K562 (cell line): ENCODE results near the gene PPIP5K2. TPM values are rescaled to one million over a fixed set of nuclear protein-coding genes. Genes with fewer than 3 reads are reported as not detected.

Experiments
- ATAC-seq: fragments of 200-7000 bp; cut with Tn5 transposase; 3 replicates; pipeline ENCODE4 v1.9.1; 2020; ENCODE audit warnings: moderate library complexity
- Bru-seq: library from RNA; stranded (reverse); fragments of 400-500 nt; gene quantifications from one replicate; lab custom pipeline; 2021; lab: Mats Ljungman, UMichigan
- BruChase-seq, 2 experiments: library from RNA; stranded (reverse); fragments of 400-500 nt; gene quantifications; one replicate each; lab custom pipeline; 2021; lab: Mats Ljungman, UMichigan
- BruUV-seq: library from RNA; stranded (reverse); fragments of 400-500 nt; replicated peaks from 2 replicates; lab custom pipeline; 2021; lab: Mats Ljungman, UMichigan
- CTCF ChIA-PET: fragments of 300-600 bp; formaldehyde crosslinking; extraction: SDS; loops from one replicate; lab custom pipeline; 2021; ENCODE audit warnings: low intra/inter-chr PET ratio; lab: Yijun Ruan, JAX
- POLR2A ChIA-PET: fragments of 300-600, 350-650 bp; sonication (Branson Sonifier 250); formaldehyde crosslinking; extraction: SDS; loops from one replicate; lab custom pipeline; 2021; ENCODE audit warnings: antibody characterized with exemption, inconsistent platforms; lab: Yijun Ruan, JAX
- DNase-seq, 4 experiments: peaks; one replicate each; pipeline versions ENCODE4 v3.0.0 to v3.0.0-alpha.2; 2011 to 2018; ENCODE audit warnings: low spot score in 3 of 4, mixed read lengths in 3 of 4; ENCODE audit errors: extremely low read depth in 1 of 4
- FAIRE-seq: peaks from 2 replicates; lab custom pipeline; 2011; peaks lifted over from hg19 to GRCh38; lab: Jason Lieb, UNC
- H2AFZ ChIP-seq: 2 replicates; pipeline ENCODE4 v1.6.0; 2011; ENCODE audit warnings: low read depth, low read length, control low read depth, inconsistent platforms
- H3K27ac ChIP-seq: fragments of 200-600 bp; 3 replicates; pipeline ENCODE4 v1.8.0; 2011; ENCODE audit warnings: low read depth, mild to moderate bottlenecking, control low read depth, inconsistent platforms, low read length, moderate library complexity, mixed read lengths; ENCODE audit errors: extremely low read depth
- H3K27me3 ChIP-seq, 2 experiments: fragments of 300-600 bp in 1 of 2; 2 replicates in 1 of 2; 3 replicates in 1 of 2; pipeline versions ENCODE4 v1.6.0 to v1.8.0; 2011; ENCODE audit warnings: inconsistent platforms in 2 of 2, low read length in 2 of 2, mild to moderate bottlenecking in 1 of 2, mixed read lengths in 1 of 2, moderate library complexity in 1 of 2; ENCODE audit not compliant: control insufficient read depth in 2 of 2, insufficient read depth in 2 of 2
- H3K36me3 ChIP-seq: fragments of 300-600 bp; 3 replicates; pipeline ENCODE4 v1.8.0; 2011; ENCODE audit warnings: mild to moderate bottlenecking, low read length, inconsistent platforms; ENCODE audit not compliant: control insufficient read depth, insufficient read depth
- H3K4me1 ChIP-seq, 2 experiments: fragments of 200-600 bp in 1 of 2; replicated peaks in 1 of 2; 2 replicates in 1 of 2; 3 replicates in 1 of 2; pipeline versions ENCODE4 v1.5.1 to v1.8.0; 2011; ENCODE audit warnings: inconsistent platforms in 2 of 2, low read length in 2 of 2, mild to moderate bottlenecking in 1 of 2, mixed read lengths in 1 of 2, moderate library complexity in 1 of 2; ENCODE audit not compliant: control insufficient read depth in 2 of 2, insufficient read depth in 2 of 2
- H3K4me2 ChIP-seq: 2 replicates; pipeline ENCODE4 v1.6.1; 2011; ENCODE audit warnings: low read length, control low read depth, inconsistent platforms, mixed read lengths; ENCODE audit not compliant: insufficient read depth
- H3K4me3 ChIP-seq: fragments of 200-600 bp; sonication (generic), shearing (Covaris generic); 2 replicates; pipeline ENCODE4 v1.5.1; 2016; ENCODE audit warnings: control low read depth, inconsistent platforms
- H3K79me2 ChIP-seq: fragments of 200-600 bp; 3 replicates; pipeline ENCODE4 v1.8.0; 2011; ENCODE audit warnings: low read length, inconsistent platforms; ENCODE audit not compliant: control insufficient read depth, insufficient read depth
- H3K9ac ChIP-seq, 2 experiments: 2 replicates each; pipeline versions ENCODE4 v1.6.0 to v1.6.1; 2011; ENCODE audit warnings: low read depth in 2 of 2, low read length in 2 of 2, control low read depth in 1 of 2, inconsistent platforms in 1 of 2, mild to moderate bottlenecking in 1 of 2, mixed read lengths in 1 of 2; ENCODE audit not compliant: insufficient read depth in 1 of 2
- H3K9me1 ChIP-seq: one replicate; pipeline ENCODE4 v1.6.0; 2011; ENCODE audit warnings: inconsistent platforms, mild to moderate bottlenecking, low read length, moderate library complexity; ENCODE audit not compliant: control insufficient read depth, insufficient read depth
- H3K9me3 ChIP-seq: replicated peaks from 2 replicates; pipeline ENCODE4 v1.5.1; 2011; ENCODE audit warnings: low read depth, low read length, inconsistent platforms; ENCODE audit not compliant: control insufficient read depth, insufficient read depth
- H4K20me1 ChIP-seq: replicated peaks from 2 replicates; pipeline ENCODE4 v1.6.1; 2011; ENCODE audit warnings: low read length, inconsistent platforms, mixed read lengths; ENCODE audit not compliant: control insufficient read depth, insufficient read depth
- HNRNPLL ChIP-seq: fragments of 200-400 bp; formaldehyde crosslinking; IDR thresholded peaks from 2 replicates; pipeline ENCODE4 v1.6.1; 2017; ENCODE audit warnings: low read length, low read depth, mild to moderate bottlenecking; ENCODE audit not compliant: poor library complexity, severe bottlenecking
- RB1 ChIP-seq: fragments of 450-650 bp; IDR thresholded peaks from 2 replicates; pipeline ENCODE4 v1.6.1; 2017; ENCODE audit warnings: low read depth, mild to moderate bottlenecking
- SP2 ChIP-seq: IDR thresholded peaks from 2 replicates; pipeline ENCODE4 v1.6.1; 2011; ENCODE audit warnings: mild to moderate bottlenecking, low read depth, low read length, moderate library complexity; ENCODE audit not compliant: poor library complexity, severe bottlenecking; ENCODE audit errors: extremely low read depth
- ZNF507 ChIP-seq: conservative IDR thresholded peaks from 2 replicates; pipeline ENCODE4 v1.6.1; 2017; ENCODE audit warnings: missing genetic modification characterization, missing compliant biosample characterization
- ZNF780A ChIP-seq: fragments of 250-450 bp; sonication (Bioruptor Pico); IDR thresholded peaks from 2 replicates; pipeline ENCODE4 v1.5.0; 2021; ENCODE audit warnings: mild to moderate bottlenecking
- whole genome bisulfite sequencing: fragments of 100-300 bp; shearing (Covaris generic); methylation state at CpG from one replicate; pipeline ENCODE4 v1.1.6; 2016; ENCODE audit warnings: low coverage, mixed read lengths; ENCODE audit not compliant: insufficient coverage; ENCODE audit errors: missing lambda C conversion rate; 5-methylcytosine and 5-hydroxymethylcytosine counted together
- in situ Hi-C: fragments of 300-500 bp; cut with MboI; formaldehyde crosslinking; loops from 4 replicates; pipeline ENCODE4 v1.15.0; 2018; ENCODE audit warnings: inconsistent platforms, mixed read lengths
- intact Hi-C: fragments of 100-400 bp; cut with micrococcal nuclease; formaldehyde crosslinking; loops from 2 replicates; pipeline ENCODE4 v1.14.2; 2022
- long read RNA-seq, 3 experiments: library from polyadenylated mRNA in 2 of 3; library from RNA in 1 of 3; unstranded in 2 of 3; stranded (forward) in 1 of 3; transcript quantifications; one replicate each; pipeline ENCODE4 v2.0.0, GENCODE V29; 2019 to 2022
- polyA minus RNA-seq, 3 experiments: library from RNA; depleted of rRNA, polyadenylated mRNA; stranded (reverse); fragments of >200 nt; gene quantifications; 2 replicates each; pipeline ENCODE4 v1.2.3, GENCODE V29; 2011
- polyA plus RNA-seq, 8 experiments: library from polyadenylated mRNA; depleted of rRNA in 4 of 8; stranded (reverse) in 5 of 8; unstranded in 3 of 8; fragments of >200 nt; fragmentation: Nextera tagmentation in 2 of 8; fragmentation: Illumina TruSeq in 1 of 8; extraction: Ambion mirVana in 2 of 8; extraction: Trizol in 1 of 8; gene quantifications; 2 replicates each; pipeline versions ENCODE4 v1.2.1 to v1.2.3, GENCODE V29; 2011 to 2014; ENCODE audit warnings: inconsistent platforms in 1 of 8, missing spikeins in 1 of 8
- total RNA-seq, 7 experiments: library from RNA; depleted of rRNA in 6 of 7; stranded (reverse); fragments of >200 nt in 6 of 7; fragmentation: Illumina TruSeq in 2 of 7; extraction: Trizol in 2 of 7; gene quantifications; 2 replicates each; pipeline versions ENCODE4 v1.2.1 to v1.2.3, GENCODE V29; 2011 to 2021; ENCODE audit warnings: low replicate concordance in 1 of 7
- TF ChIP-seq, protein P1 (sequence below): sonication (generic); formaldehyde crosslinking; IDR thresholded peaks from 2 replicates; pipeline ENCODE4 v1.8.0; 2023; ENCODE audit warnings: mild to moderate bottlenecking, missing genetic modification reagents
- TF ChIP-seq, protein P2 (sequence below): fragments of 450-650 bp; conservative IDR thresholded peaks from 2 replicates; pipeline ENCODE4 v1.6.1; 2016; ENCODE audit warnings: missing genetic modification characterization, low read depth, mild to moderate bottlenecking, control low read depth, missing compliant biosample characterization
- TF ChIP-seq, protein P3 (sequence below), 2 experiments: fragments of 150-350 bp in 1 of 2; IDR thresholded peaks; 2 replicates each; pipeline ENCODE4 v1.6.1; 2012 to 2016; ENCODE audit warnings: low read depth in 2 of 2, low read length in 2 of 2, mild to moderate bottlenecking in 1 of 2, moderate library complexity in 1 of 2

The PPIP5K2 gene
- 42.4 and 184 TPM in 2 replicates for total RNA-seq (2011; cell fraction: chromatin; rRNA removed; ENCODE audit: low replicate concordance)
- 19.2 and 28.4 TPM in 2 replicates for total RNA-seq (2011; cell fraction: nucleolus; rRNA removed)
- total RNA-seq (2011; cell fraction: nucleoplasm; rRNA removed), result 39.8 and 51.8 TPM in 2 replicates
- total RNA-seq (2014; rRNA removed) (50.6 and 63.2 TPM in 2 replicates), total RNA-seq (2014; rRNA removed; fragmentation: Illumina TruSeq; extraction: Trizol) (150 and 177 TPM in 2 replicates), total RNA-seq (2015; rRNA removed; fragmentation: Illumina TruSeq; extraction: Trizol) (135 and 146 TPM in 2 replicates), total RNA-seq (2021) (116 and 134 TPM in 2 replicates), polyA plus RNA-seq (2011; rRNA removed) (90.2 and 107 TPM in 2 replicates), polyA plus RNA-seq (2014; fragmentation: Illumina TruSeq; extraction: Trizol) (80.9 and 99.1 TPM in 2 replicates), polyA plus RNA-seq (2014; fragmentation: Nextera tagmentation; extraction: Ambion mirVana) (10 to 100 TPM; 66.1 to 76.5 TPM), polyA plus RNA-seq (2014; rRNA removed) (39.4 and 42.7 TPM in 2 replicates), polyA minus RNA-seq (2011; rRNA and poly(A)+ RNA removed) (203 and 248 TPM in 2 replicates), Bru-seq, nascent RNA (percentile 88 among the genes with signal in this experiment), BruChase-seq, experiment 1, labeled RNA remaining after a 2-hour chase (percentile 89 among the genes with signal in this experiment), BruChase-seq, experiment 2, labeled RNA remaining after a 6-hour chase (percentile 88 among the genes with signal in this experiment)
- 16.2 and 34.8 TPM in 2 replicates for polyA plus RNA-seq (2011; cell fraction: cytosol; rRNA removed)
- 40.6 and 64.8 TPM in 2 replicates for polyA plus RNA-seq (2011; cell fraction: nucleus; rRNA removed)
- 50.5 and 69.4 TPM in 2 replicates for polyA plus RNA-seq (2012)
- polyA minus RNA-seq (2011; cell fraction: cytosol; rRNA and poly(A)+ RNA removed), result 63.3 and 63.7 TPM in 2 replicates
- 78.6 and 162 TPM in 2 replicates for polyA minus RNA-seq (2011; cell fraction: nucleus; rRNA and poly(A)+ RNA removed)
- long read RNA-seq, experiment 1, partial matches to known transcripts, result 31 of 152 reads
- long read RNA-seq, experiment 1, other reads (novel, unspliced or antisense), result 121 of 152 reads
- long read RNA-seq, experiment 2, partial matches to known transcripts, result 0 of 31 reads
- long read RNA-seq, experiment 2, other reads (novel, unspliced or antisense), result 31 of 31 reads
- long read RNA-seq, experiment 3, partial matches to known transcripts, result 34 of 46 reads
- long read RNA-seq, experiment 3, other reads (novel, unspliced or antisense), result 12 of 46 reads

DNA sequence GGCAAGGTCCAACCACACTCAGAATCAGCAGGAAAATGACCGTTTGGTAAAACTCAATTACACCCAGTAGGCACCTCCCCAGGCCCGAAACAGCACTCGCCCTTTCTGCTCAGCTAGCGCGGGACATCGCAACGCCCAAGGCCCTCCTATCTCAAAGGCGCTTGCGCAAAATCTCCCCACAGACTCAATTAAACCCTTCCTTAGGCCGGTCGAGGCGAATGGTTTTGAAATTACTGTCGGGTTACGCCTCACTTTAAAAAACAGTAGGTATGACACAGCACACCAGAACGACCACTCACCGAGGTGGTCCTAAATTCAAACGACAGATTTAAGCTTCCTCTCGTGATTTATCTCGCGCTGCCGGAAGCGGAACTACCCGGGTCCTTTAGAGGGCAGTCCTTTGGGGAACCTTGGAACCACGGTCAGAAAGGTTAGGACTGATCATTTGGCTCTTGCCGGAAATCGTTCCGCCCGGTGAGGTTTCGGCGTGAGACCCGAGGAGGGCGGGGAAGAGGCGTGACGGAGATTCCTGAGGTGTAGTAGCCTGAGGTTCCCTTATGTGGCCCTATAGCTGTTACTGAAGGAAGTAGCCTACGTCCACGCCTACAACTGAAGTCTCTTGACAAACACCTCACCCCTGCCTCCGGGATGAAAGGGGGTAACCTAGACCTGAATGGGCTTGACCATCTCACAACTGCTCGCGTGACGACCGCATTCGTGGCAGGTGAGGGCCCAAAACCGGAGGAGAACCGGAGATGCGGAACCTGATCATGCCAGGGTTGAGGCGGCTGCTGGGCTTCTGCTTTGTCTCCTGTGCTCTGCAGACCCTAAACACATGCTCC lies at the start of gene PPIP5K2, which contains the start of gene GIN1:
Gene PPIP5K2, plus strand, starts transcription at position 537 of the 842 bp plus-strand sequence. CDS start 9,289 bp downstream, outside the sequence.
Gene GIN1, minus strand, starts transcription at position 374 of the 842 bp plus-strand sequence. CDS start 11,431 bp downstream, outside the sequence.
- peak; percentile 99 for FAIRE-seq
- TF ChIP-seq, protein P1, sequence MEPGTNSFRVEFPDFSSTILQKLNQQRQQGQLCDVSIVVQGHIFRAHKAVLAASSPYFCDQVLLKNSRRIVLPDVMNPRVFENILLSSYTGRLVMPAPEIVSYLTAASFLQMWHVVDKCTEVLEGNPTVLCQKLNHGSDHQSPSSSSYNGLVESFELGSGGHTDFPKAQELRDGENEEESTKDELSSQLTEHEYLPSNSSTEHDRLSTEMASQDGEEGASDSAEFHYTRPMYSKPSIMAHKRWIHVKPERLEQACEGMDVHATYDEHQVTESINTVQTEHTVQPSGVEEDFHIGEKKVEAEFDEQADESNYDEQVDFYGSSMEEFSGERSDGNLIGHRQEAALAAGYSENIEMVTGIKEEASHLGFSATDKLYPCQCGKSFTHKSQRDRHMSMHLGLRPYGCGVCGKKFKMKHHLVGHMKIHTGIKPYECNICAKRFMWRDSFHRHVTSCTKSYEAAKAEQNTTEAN (CRISPR knock-in tag), result no peak; the same call in 1 of the 2 replicates
- no peak for TF ChIP-seq ZNF507
- TF ChIP-seq ZNF780A (CRISPR knock-in tag), result no peak
- peak; percentile 76 for TF ChIP-seq RB1
- no peak for TF ChIP-seq SP2
- TF ChIP-seq, protein P2, sequence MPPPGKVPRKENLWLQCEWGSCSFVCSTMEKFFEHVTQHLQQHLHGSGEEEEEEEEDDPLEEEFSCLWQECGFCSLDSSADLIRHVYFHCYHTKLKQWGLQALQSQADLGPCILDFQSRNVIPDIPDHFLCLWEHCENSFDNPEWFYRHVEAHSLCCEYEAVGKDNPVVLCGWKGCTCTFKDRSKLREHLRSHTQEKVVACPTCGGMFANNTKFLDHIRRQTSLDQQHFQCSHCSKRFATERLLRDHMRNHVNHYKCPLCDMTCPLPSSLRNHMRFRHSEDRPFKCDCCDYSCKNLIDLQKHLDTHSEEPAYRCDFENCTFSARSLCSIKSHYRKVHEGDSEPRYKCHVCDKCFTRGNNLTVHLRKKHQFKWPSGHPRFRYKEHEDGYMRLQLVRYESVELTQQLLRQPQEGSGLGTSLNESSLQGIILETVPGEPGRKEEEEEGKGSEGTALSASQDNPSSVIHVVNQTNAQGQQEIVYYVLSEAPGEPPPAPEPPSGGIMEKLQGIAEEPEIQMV (tag), result no peak
- TF ChIP-seq, protein P3, sequence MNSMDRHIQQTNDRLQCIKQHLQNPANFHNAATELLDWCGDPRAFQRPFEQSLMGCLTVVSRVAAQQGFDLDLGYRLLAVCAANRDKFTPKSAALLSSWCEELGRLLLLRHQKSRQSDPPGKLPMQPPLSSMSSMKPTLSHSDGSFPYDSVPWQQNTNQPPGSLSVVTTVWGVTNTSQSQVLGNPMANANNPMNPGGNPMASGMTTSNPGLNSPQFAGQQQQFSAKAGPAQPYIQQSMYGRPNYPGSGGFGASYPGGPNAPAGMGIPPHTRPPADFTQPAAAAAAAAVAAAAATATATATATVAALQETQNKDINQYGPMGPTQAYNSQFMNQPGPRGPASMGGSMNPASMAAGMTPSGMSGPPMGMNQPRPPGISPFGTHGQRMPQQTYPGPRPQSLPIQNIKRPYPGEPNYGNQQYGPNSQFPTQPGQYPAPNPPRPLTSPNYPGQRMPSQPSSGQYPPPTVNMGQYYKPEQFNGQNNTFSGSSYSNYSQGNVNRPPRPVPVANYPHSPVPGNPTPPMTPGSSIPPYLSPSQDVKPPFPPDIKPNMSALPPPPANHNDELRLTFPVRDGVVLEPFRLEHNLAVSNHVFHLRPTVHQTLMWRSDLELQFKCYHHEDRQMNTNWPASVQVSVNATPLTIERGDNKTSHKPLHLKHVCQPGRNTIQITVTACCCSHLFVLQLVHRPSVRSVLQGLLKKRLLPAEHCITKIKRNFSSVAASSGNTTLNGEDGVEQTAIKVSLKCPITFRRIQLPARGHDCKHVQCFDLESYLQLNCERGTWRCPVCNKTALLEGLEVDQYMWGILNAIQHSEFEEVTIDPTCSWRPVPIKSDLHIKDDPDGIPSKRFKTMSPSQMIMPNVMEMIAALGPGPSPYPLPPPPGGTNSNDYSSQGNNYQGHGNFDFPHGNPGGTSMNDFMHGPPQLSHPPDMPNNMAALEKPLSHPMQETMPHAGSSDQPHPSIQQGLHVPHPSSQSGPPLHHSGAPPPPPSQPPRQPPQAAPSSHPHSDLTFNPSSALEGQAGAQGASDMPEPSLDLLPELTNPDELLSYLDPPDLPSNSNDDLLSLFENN (IDR thresholded peaks at IDR 0.05; ENCODE audit: low read depth in 2 of 2, low read length in 2 of 2), result no peak
- peak; percentile 90 for TF ChIP-seq HNRNPLL

More for the DNA sequence above, at the start of gene PPIP5K2, which contains the start of gene GIN1:
- ATAC-seq (peak; percentile 87), DNase-seq (peak; percentile 86 to 98 (median 88))
- BruUV-seq, result no TSS peak
- ChIA-PET CTCF (no interaction called here), POLR2A (interaction anchor here (0.8 to 2.4 kb wide), 15 partner anchors 9 to 449 kb away, joined by 3 to 13 read pairs (median 6); no protein-coding TSS in a partner anchor)
- peak within 1 kb of the TSS; percentile 99 for H3K27ac ChIP-seq
- H3K4me3 ChIP-seq, result peak within 1 kb of the TSS; percentile 60
- no peaks in the 10 kb centered on the region for H4K20me1 ChIP-seq
- H3K4me2 ChIP-seq, result peak within 1 kb of the TSS; percentile 90
- in situ Hi-C loops, result no loop called here
- intact Hi-C loops, result loop anchor here (2.0 to 10.0 kb wide), 3 partner anchors 63 to 965 kb away; partner anchors contain the start of gene MACIR
- H3K4me1 ChIP-seq, result peaks cover 0 to 14% of the 10 kb centered on the region in 2 experiments; a peak in 3 of 5 replicates
- no peaks in the 10 kb centered on the region for H3K27me3 ChIP-seq
- peaks cover 92% of the 10 kb centered on the region for H3K79me2 ChIP-seq
- no peaks in the 10 kb centered on the region for H3K9me1 ChIP-seq
- H3K9me3 ChIP-seq, result no peaks in the 10 kb centered on the region
- H3K9ac ChIP-seq, result peak within 1 kb of the TSS; percentile 98 to 99
- peak within 1 kb of the TSS; percentile 86 for H2AFZ ChIP-seq
- 1% methylated on average over 43 of the region's 46 CpGs for WGBS
- H3K36me3 ChIP-seq, result peaks cover 18% of the 10 kb centered on the region
